Activated CD4-positive, alpha-beta T cell treated with anti-CD3 and anti-CD28 coated beads for 36 hours (primary cell): Measurements from ENCODE around the gene ADGRF3. TPM values are rescaled to one million over a fixed set of nuclear protein-coding genes. Genes with fewer than 3 reads are reported as not detected.

Source experiments
- ATAC-seq: fragments of 200-7000 bp; cut with Tn5 transposase; one replicate; pipeline ENCODE4 v1.10.0; 2021; ENCODE audit warnings: mild to moderate bottlenecking, moderate library complexity
- CTCF ChIA-PET: fragments of 350-600 bp; sonication (Branson Sonifier 250); formaldehyde crosslinking; loops from one replicate; lab custom pipeline; 2021; ENCODE audit warnings: antibody characterized with exemption; lab: Charles Lee
- POLR2A ChIA-PET: fragments of 350-600 bp; sonication (Branson Sonifier 250); formaldehyde crosslinking; loops from one replicate; lab custom pipeline; 2021; ENCODE audit warnings: antibody characterized with exemption, inconsistent platforms; lab: Charles Lee
- DNase-seq: peaks from one replicate; pipeline ENCODE4 v3.0.0-alpha.2; 2020
- H3K27ac Mint-ChIP-seq: one replicate; pipeline ENCODE4 v1.8.0; 2021; ENCODE audit warnings: mixed read lengths
- H3K27me3 Mint-ChIP-seq: one replicate; pipeline ENCODE4 v1.8.0; 2021; ENCODE audit warnings: mixed read lengths
- H3K36me3 Mint-ChIP-seq: one replicate; pipeline ENCODE4 v1.8.0; 2021; ENCODE audit warnings: low read depth, mixed read lengths
- H3K4me1 Mint-ChIP-seq: one replicate; pipeline ENCODE4 v1.8.0; 2021; ENCODE audit warnings: mixed read lengths
- H3K4me3 Mint-ChIP-seq: one replicate; pipeline ENCODE4 v1.8.0; 2021; ENCODE audit warnings: mild to moderate bottlenecking, moderate library complexity, mixed read lengths
- H3K9me3 Mint-ChIP-seq: one replicate; pipeline ENCODE4 v1.8.0; 2021; ENCODE audit warnings: low read depth, mixed read lengths
- intact Hi-C, 2 experiments: fragments of 100-400 bp; cut with DNase I in 1 of 2; cut with micrococcal nuclease in 1 of 2; formaldehyde crosslinking; loops; one replicate each; pipeline versions ENCODE4 v1.14.2 to v1.15.1; 2022 to 2024; cut with DNase I, micrococcal nuclease
- total RNA-seq, 2 experiments: library from RNA; stranded (reverse); gene quantifications; one replicate each; pipeline ENCODE4 v1.2.3, GENCODE V29; 2021

Gene ADGRF3
- total RNA-seq, 2 experiments from 2014 or later: 3.1 to 4.1 TPM

- ChIA-PET POLR2A (no interaction called here), CTCF (no interaction called here)
- no peak for ATAC-seq
- Mint-ChIP-seq H3K4me3 (no peak overlapping the region), H3K4me1 (peaks cover 64% of the 10 kb centered on the region), H3K27ac (peak overlapping the region; percentile 4), H3K9me3 (no peaks in the 10 kb centered on the region), H3K36me3 (peaks cover 31% of the 10 kb centered on the region), H3K27me3 (no peaks in the 10 kb centered on the region)
- no peak for DNase-seq
- intact Hi-C loops: no loop called here
Observed at GRCh38 chr2:26351375-26352090, 4.9 kb upstream of the ADGRF3 start.

GRCh38 chr2:26349690-26350089 lies 3.1 kb upstream of the ADGRF3 start:
- Mint-ChIP-seq H3K4me1 (peaks cover 49% of the 10 kb centered on the region), H3K27me3 (no peaks in the 10 kb centered on the region), H3K4me3 (no peak overlapping the region), H3K36me3 (peaks cover 28% of the 10 kb centered on the region), H3K9me3 (no peaks in the 10 kb centered on the region), H3K27ac (no peak overlapping the region)
- ChIA-PET POLR2A (interaction anchor here (1.3 kb wide), 1 partner anchor 106 kb away, joined by 3 read pairs; no protein-coding TSS in a partner anchor), CTCF (interaction anchor here (0.8 kb wide), 1 partner anchor 19 kb away, joined by 3 read pairs; no protein-coding TSS in a partner anchor)
- intact Hi-C loops: loop anchor here (5.0 kb wide), 7 partner anchors 107 to 723 kb away; partner anchors contain the start of genes AGBL5 (in 1 of the 2), CENPA (in 1 of the 2), GAREM2 (in 1 of the 2) and HADHA (in 1 of the 2)
- DNase-seq (no peak), ATAC-seq (no peak)

DNA sequence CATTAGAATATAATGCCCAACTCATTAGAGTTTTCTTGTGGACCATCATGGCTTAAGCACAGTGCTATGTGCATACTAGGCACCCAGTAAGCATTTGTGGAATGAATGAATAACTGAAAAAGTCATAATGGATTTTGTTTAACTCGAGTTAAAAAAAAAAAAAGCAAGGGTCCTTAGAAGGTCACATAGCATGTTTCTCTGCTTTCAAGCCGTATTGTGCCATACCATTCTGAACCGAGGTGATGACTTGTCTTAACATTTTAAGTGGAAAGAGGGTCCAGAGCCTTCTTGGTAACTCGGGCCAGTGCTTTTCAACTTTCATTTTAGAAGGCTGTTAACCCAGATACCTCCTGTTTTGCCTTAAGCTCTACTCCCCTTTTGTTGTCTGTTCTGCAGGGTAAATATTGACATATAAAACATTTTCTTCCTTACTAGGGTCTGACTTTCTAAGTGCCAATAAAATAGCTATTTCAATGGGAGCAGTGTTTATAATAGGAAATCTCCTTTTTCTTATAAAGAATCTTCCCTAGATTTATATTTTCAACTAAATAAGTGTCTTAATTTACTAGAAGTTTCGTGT lies 787 bp upstream of the ADGRF3 start:
- no peaks in the 10 kb centered on the region for H3K9me3 Mint-ChIP-seq
- ATAC-seq (no peak), DNase-seq (no peak)
- intact Hi-C loops: loop anchor here (2.0 to 5.0 kb wide), 11 partner anchors 43 to 1009 kb away; partner anchors contain the start of genes AGBL5 (in 1 of the 2), CAD (in 1 of the 2), CENPA (in 1 of the 2) and GAREM2 (in 1 of the 2)
- ChIA-PET POLR2A (interaction anchor here (0.6 to 3.1 kb wide), 4 partner anchors 9 to 553 kb away, joined by 3 to 23 read pairs (median 11); partner anchors contain the start of genes HADHA and HADHB), CTCF (interaction anchor here (0.6 to 1.7 kb wide), 2 partner anchors 7 to 163 kb away, joined by 3 to 4 read pairs; no protein-coding TSS in a partner anchor)
- peak overlapping the region; percentile 90 for H3K27ac Mint-ChIP-seq
- peaks cover 50% of the 10 kb centered on the region for H3K4me1 Mint-ChIP-seq
- H3K27me3 Mint-ChIP-seq: no peaks in the 10 kb centered on the region
- peak overlapping the region; percentile 91 for H3K4me3 Mint-ChIP-seq
- H3K36me3 Mint-ChIP-seq: peaks cover 29% of the 10 kb centered on the region

GRCh38 chr2:26345545-26346453 lies 790 bp downstream of the ADGRF3 start, which contains the start of gene SELENOI:
SELENOI (plus strand) TSS chr2:26346143; CDS start chr2:26346233, 90 bp downstream.
- H3K27ac Mint-ChIP-seq: peak within 1 kb of the TSS; percentile 98
- peaks cover 21% of the 10 kb centered on the region for H3K36me3 Mint-ChIP-seq
- DNase-seq (peak; percentile 100), ATAC-seq (peak; percentile 94)
- peaks cover 36% of the 10 kb centered on the region for H3K4me1 Mint-ChIP-seq
- no peaks in the 10 kb centered on the region for H3K27me3 Mint-ChIP-seq
- H3K4me3 Mint-ChIP-seq: peak within 1 kb of the TSS; percentile 91
- ChIA-PET POLR2A (interaction anchor here (0.5 to 3.1 kb wide), 11 partner anchors 8 to 467 kb away, joined by 3 to 23 read pairs (median 3); partner anchors contain the start of genes HADHA, HADHB and RAB10), CTCF (interaction anchor here (0.6 to 2.7 kb wide), 11 partner anchors 12 to 1030 kb away, joined by 3 to 16 read pairs (median 3); partner anchors contain the start of gene HADHA)
- intact Hi-C loops: loop anchor here (1.0 to 5.0 kb wide), 18 partner anchors 45 to 1011 kb away; partner anchors contain the start of genes HADHA (in 2 of the 2), HADHB (in 2 of the 2), AGBL5 (in 1 of the 2) and ASXL2 (in 1 of the 2)
- H3K9me3 Mint-ChIP-seq: no peaks in the 10 kb centered on the region

DNA sequence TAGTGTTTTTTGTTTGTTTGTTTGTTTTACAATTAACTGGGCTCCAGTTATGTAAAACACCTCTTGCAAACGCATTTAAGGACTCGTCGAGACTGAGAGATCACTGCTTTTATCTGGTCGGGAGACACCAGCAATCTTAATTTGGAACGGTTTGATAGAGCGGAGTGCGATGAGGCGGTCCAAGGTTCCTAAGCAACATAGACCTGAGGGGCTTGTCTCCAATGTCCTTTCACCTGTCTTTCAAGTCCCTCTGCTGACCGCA lies 1.4 kb downstream of the ADGRF3 start:
- H3K9me3 Mint-ChIP-seq: no peaks in the 10 kb centered on the region
- CTCF ChIA-PET: interaction anchor here (0.6 to 2.7 kb wide), 9 partner anchors 11 to 1031 kb away, joined by 3 to 16 read pairs (median 3); partner anchors contain the start of gene HADHA
- H3K27me3 Mint-ChIP-seq: no peaks in the 10 kb centered on the region
- H3K4me1 Mint-ChIP-seq: peaks cover 34% of the 10 kb centered on the region
- H3K36me3 Mint-ChIP-seq: peaks cover 21% of the 10 kb centered on the region
- ATAC-seq (peak; percentile 0), DNase-seq (no peak)
- peak overlapping the region; percentile 91 for H3K4me3 Mint-ChIP-seq
- intact Hi-C loops: loop anchor here (1.0 to 5.0 kb wide), 9 partner anchors 101 to 727 kb away; partner anchors contain the start of genes HADHA (in 2 of the 2), HADHB (in 2 of the 2), AGBL5 (in 1 of the 2) and ASXL2 (in 1 of the 2)
- POLR2A ChIA-PET: interaction anchor here (0.5 to 3.1 kb wide), 9 partner anchors 8 to 471 kb away, joined by 3 to 23 read pairs (median 3); partner anchors contain the start of genes HADHA, HADHB and RAB10
- H3K27ac Mint-ChIP-seq: peak overlapping the region; percentile 98

- Mint-ChIP-seq H3K4me1 (peaks cover 34% of the 10 kb centered on the region), H3K4me3 (peak overlapping the region; percentile 91), H3K36me3 (peaks cover 23% of the 10 kb centered on the region), H3K27me3 (no peaks in the 10 kb centered on the region), H3K27ac (peak overlapping the region; percentile 98), H3K9me3 (no peaks in the 10 kb centered on the region)
- DNase-seq (peak; percentile 56), ATAC-seq (no peak)
- ChIA-PET CTCF (interaction anchor here (0.9 to 2.7 kb wide), 2 partner anchors 14 to 257 kb away, joined by 3 to 16 read pairs; no protein-coding TSS in a partner anchor), POLR2A (interaction anchor here (0.6 to 2.7 kb wide), 4 partner anchors 11 to 471 kb away, joined by 4 to 19 read pairs (median 4); no protein-coding TSS in a partner anchor)
- intact Hi-C loops: loop anchor here (1.0 to 5.0 kb wide), 9 partner anchors 100 to 728 kb away; partner anchors contain the start of genes HADHA (in 2 of the 2), HADHB (in 2 of the 2), AGBL5 (in 1 of the 2) and ASXL2 (in 1 of the 2)
Observed at GRCh38 chr2:26344581-26345282, 1.9 kb downstream of the ADGRF3 start.

DNA sequence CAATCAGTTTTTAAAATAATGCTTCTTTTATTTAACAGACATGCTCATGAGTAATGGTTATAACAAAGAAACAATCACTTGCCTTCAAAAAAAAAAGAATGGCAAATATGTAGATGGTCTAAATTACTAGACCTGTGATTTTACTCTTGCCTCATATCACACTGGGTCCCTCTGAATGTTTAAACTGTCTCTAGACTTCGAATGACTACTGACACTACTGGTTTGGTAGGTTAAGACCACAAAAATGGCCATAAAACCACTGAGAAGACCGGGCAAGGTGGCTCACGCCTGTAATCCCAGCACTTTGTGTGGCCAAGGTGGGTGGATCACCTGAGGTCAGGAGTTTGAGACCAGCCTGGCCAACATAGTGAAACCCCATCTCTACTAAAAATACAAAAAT lies 5.8 kb downstream of the ADGRF3 start:
- no peaks in the 10 kb centered on the region for H3K27me3 Mint-ChIP-seq
- H3K4me1 Mint-ChIP-seq: peaks cover 30% of the 10 kb centered on the region
- no peak for DNase-seq
- H3K27ac Mint-ChIP-seq: no peak overlapping the region
- POLR2A ChIA-PET: no interaction called here
- no peak overlapping the region for H3K4me3 Mint-ChIP-seq
- H3K9me3 Mint-ChIP-seq: no peaks in the 10 kb centered on the region
- intact Hi-C loops: no loop called here
- ATAC-seq: no peak
- CTCF ChIA-PET: no interaction called here
- H3K36me3 Mint-ChIP-seq: peaks cover 5% of the 10 kb centered on the region

DNA sequence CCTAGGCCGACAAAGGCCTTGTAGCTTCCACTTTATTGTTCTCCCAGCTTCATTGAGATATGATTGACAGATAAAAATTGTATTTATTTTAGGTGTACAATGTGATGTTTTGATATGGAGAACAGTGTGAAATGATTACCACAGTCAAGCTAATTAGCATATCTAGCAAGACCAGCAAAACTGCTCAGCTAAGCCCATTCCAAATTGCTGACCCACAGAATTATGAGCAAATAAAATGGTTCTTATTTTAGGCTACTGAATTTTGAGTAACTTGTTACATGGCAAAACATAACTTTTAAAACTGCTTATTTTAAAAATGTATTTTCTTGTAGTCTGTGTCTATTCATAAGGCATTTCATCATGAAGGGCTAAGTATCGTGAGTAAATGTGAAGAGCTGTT lies 9.3 kb downstream of the ADGRF3 start:
- H3K4me3 Mint-ChIP-seq: no peak overlapping the region
- CTCF ChIA-PET: interaction anchor here (0.7 kb wide), 1 partner anchor 92 kb away, joined by 3 read pairs; no protein-coding TSS in a partner anchor
- ATAC-seq (no peak), DNase-seq (no peak)
- peaks cover 14% of the 10 kb centered on the region for H3K4me1 Mint-ChIP-seq
- H3K36me3 Mint-ChIP-seq: peaks cover 2% of the 10 kb centered on the region
- POLR2A ChIA-PET: interaction anchor here (1.1 kb wide), 1 partner anchor 8 kb away, joined by 3 read pairs; the partner anchor contains the start of gene SELENOI
- H3K27me3 Mint-ChIP-seq: no peaks in the 10 kb centered on the region
- intact Hi-C loops: no loop called here
- no peaks in the 10 kb centered on the region for H3K9me3 Mint-ChIP-seq
- H3K27ac Mint-ChIP-seq: no peak overlapping the region

GRCh38 chr2:26336719-26337118 lies 9.9 kb downstream of the ADGRF3 start:
- intact Hi-C loops: no loop called here
- no peaks in the 10 kb centered on the region for H3K27me3 Mint-ChIP-seq
- ChIA-PET CTCF (interaction anchor here (0.7 kb wide), 1 partner anchor 91 kb away, joined by 3 read pairs; no protein-coding TSS in a partner anchor), POLR2A (no interaction called here)
- H3K27ac Mint-ChIP-seq: no peak overlapping the region
- ATAC-seq (peak; percentile 83), DNase-seq (no peak)
- H3K4me3 Mint-ChIP-seq: no peak overlapping the region
- peaks cover 14% of the 10 kb centered on the region for H3K4me1 Mint-ChIP-seq
- peaks cover 2% of the 10 kb centered on the region for H3K36me3 Mint-ChIP-seq
- H3K9me3 Mint-ChIP-seq: no peaks in the 10 kb centered on the region
